ENCODE results near the gene SYTL1.

SYTL1 gene

GRCh38 chr1:27357281-27358037 is 15.6 kb downstream of the SYTL1 start:
- TF ChIP-seq CTCF (IDR thresholded peaks at IDR 0.05): peak; percentile 58
- H3K27me3 ChIP-seq (ENCODE audit: control insufficient read depth, insufficient read depth, low read length): no peaks in the 10 kb centered on the region
- peak overlapping the region; percentile 56 for H3K4me2 ChIP-seq (ENCODE audit: low read length)
- no peaks in the 10 kb centered on the region for H3K36me3 ChIP-seq (ENCODE audit: control insufficient read depth, insufficient read depth, low read length)
- peak overlapping the region; percentile 34 for H3K4me3 ChIP-seq (ENCODE audit: low read depth, low read length)
- H3K4me1 ChIP-seq: no peaks in the 10 kb centered on the region
- no peaks in the 10 kb centered on the region for H3K9me3 ChIP-seq (ENCODE audit: control insufficient read depth, low read length)
- H3K79me2 ChIP-seq: no peaks in the 10 kb centered on the region
- H3K9ac ChIP-seq: no peak overlapping the region
- no peak overlapping the region for H2AFZ ChIP-seq
- no peak overlapping the region for H3K27ac ChIP-seq

- H2AFZ ChIP-seq: no peak overlapping the region
- H3K4me1 ChIP-seq: no peaks in the 10 kb centered on the region
- TF ChIP-seq CTCF (IDR thresholded peaks at IDR 0.05): no peak
- H3K27ac ChIP-seq: no peak overlapping the region
- H3K4me3 ChIP-seq (ENCODE audit: low read depth, low read length): no peak overlapping the region
- H3K9me3 ChIP-seq (ENCODE audit: control insufficient read depth, low read length): no peaks in the 10 kb centered on the region
- H3K9ac ChIP-seq: no peak overlapping the region
- H3K4me2 ChIP-seq (ENCODE audit: low read length): no peak overlapping the region
- H3K27me3 ChIP-seq (ENCODE audit: control insufficient read depth, insufficient read depth, low read length): no peaks in the 10 kb centered on the region
- no peaks in the 10 kb centered on the region for H3K79me2 ChIP-seq
- no peaks in the 10 kb centered on the region for H3K36me3 ChIP-seq (ENCODE audit: control insufficient read depth, insufficient read depth, low read length)
Observed at GRCh38 chr1:27358038-27358927, 16.5 kb downstream of the SYTL1 start.

GRCh38 chr1:27358928-27359313 is 17.1 kb downstream of the SYTL1 start:
- TF ChIP-seq CTCF (IDR thresholded peaks at IDR 0.05): no peak
- Histone ChIP-seq H3K27me3 (ENCODE audit: control insufficient read depth, insufficient read depth, low read length) (no peaks in the 10 kb centered on the region), H3K9me3 (ENCODE audit: control insufficient read depth, low read length) (no peaks in the 10 kb centered on the region), H3K79me2 (no peaks in the 10 kb centered on the region), H3K27ac (no peak overlapping the region), H3K4me2 (ENCODE audit: low read length) (no peak overlapping the region), H3K4me3 (ENCODE audit: low read depth, low read length) (no peak overlapping the region), H3K36me3 (ENCODE audit: control insufficient read depth, insufficient read depth, low read length) (no peaks in the 10 kb centered on the region), H2AFZ (no peak overlapping the region), H3K4me1 (no peaks in the 10 kb centered on the region), H3K9ac (no peak overlapping the region)

- H3K9ac ChIP-seq: no peak overlapping the region
- no peaks in the 10 kb centered on the region for H3K27me3 ChIP-seq (ENCODE audit: control insufficient read depth, insufficient read depth, low read length)
- H3K36me3 ChIP-seq (ENCODE audit: control insufficient read depth, insufficient read depth, low read length): no peaks in the 10 kb centered on the region
- no peak overlapping the region for H2AFZ ChIP-seq
- H3K4me2 ChIP-seq (ENCODE audit: low read length): no peak overlapping the region
- H3K4me1 ChIP-seq: no peaks in the 10 kb centered on the region
- no peak overlapping the region for H3K4me3 ChIP-seq (ENCODE audit: low read depth, low read length)
- no peak overlapping the region for H3K27ac ChIP-seq
- no peaks in the 10 kb centered on the region for H3K9me3 ChIP-seq (ENCODE audit: control insufficient read depth, low read length)
- TF ChIP-seq CTCF (IDR thresholded peaks at IDR 0.05): no peak
- H3K79me2 ChIP-seq: no peaks in the 10 kb centered on the region
Observed at GRCh38 chr1:27359822-27360158, 18.0 kb downstream of the SYTL1 start.
